GM18505 (cell line): ENCODE results near the gene GSG1.

Source experiments
- ATAC-seq: cut with Tn5 transposase; IDR thresholded peaks from one replicate; pipeline ENCODE4 v1.9.1; 2021; ENCODE audit not compliant: unreplicated experiment
- POLR2A ChIP-seq: IDR thresholded peaks from 4 replicates; pipeline ENCODE4 v1.6.1; 2011; ENCODE audit warnings: borderline replicate concordance; ENCODE audit not compliant: insufficient read depth, insufficient read length; ENCODE audit errors: extremely low read depth

The GSG1 gene

DNA sequence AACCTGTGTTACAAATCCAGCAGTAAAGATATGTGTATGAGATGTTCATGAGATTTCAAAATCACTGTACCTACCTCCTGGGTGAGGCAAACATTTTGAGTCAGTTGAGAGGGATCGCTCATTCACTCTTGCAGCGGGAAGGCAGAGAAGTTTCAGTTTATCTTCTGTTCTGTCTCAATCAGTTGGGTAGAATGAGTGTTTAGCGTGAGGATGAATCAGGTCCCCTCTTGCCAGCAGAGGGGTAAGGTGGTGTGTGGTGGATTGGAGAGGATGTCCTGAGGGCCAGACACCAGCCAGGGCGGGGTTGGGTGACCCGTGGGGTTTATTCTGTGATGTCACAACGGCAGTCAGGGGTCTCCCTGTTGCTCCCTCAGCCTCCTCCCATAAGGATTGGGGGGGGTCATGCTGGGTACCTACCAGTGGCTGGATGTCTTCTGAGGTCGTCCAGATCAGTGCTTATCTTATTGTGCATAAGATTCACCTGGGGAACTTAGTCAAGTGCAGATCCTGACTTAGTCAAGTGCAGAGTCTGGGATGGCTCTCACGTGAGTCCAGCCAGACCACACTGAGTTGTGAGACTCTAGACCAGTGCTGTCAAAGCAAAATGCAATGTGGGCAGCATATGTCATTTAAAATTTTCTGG lies at the start of gene GSG1:
Gene GSG1, minus strand, starts transcription at position 277 of the 643 bp plus-strand sequence. Its CDS starts 155 bp downstream, at position 122.
- no peak for TF ChIP-seq POLR2A
- ATAC-seq = no peak

DNA sequence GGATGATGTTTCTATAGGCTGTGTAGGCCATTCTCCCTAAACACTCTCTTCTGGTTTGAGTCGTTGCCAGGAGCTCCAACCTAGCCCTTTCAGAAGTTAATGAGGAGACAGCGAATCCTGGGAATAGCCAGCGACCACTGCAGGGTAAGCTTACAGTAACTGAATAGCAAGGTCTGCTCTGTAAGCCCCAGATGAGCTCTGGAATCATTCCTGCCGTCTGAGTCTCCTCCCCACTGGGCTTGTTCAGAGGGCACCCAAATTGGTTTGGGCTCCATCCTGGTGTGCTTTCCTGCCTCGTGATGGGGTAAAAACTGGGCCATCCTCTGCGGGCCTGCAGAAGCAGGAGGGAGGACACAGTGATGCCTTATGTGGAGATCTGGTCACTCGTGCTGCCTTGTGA lies 49.7 kb upstream of the GSG1 start:
- ATAC-seq = no peak
- TF ChIP-seq POLR2A = no peak

DNA sequence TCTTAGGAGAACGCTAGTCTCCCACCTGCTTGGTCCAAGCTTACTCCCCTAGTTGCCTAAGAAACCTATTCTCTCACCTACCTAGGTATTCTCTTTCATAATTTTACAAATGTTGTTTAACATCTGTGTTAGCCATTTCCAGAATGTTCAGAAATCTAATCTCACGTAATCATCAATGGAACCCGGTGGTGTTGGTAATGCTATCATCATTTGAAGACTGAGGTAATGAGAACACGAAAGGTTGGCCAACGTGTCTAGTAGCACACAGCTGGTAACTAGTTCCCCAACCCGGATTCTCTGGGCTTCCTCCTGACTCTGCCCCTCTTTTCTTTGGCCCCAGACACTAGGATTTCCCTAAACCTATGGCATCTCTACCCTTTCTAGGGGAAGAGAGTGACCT lies 49.3 kb upstream of the GSG1 start:
- no peak for ATAC-seq
- TF ChIP-seq POLR2A = no peak

DNA sequence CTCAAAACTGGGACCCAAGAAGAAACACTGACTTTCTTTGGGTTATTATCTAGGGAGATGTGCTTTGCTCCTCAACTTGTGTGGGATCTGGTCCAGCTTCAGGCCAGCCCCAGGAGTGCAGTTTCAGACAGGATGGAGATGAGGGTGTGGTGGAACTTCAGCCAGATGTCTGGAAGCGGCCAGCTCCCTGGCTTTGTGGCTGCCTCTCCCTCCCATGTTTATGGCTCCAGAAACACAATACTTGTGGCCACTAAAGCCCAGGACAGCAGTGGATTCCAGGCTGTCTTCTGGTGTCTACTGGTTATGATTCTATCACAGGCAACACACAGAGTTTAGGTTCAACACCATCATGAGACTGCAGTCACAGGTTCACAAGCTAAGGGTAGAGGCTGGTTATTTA lies 48.8 kb upstream of the GSG1 start:
- TF ChIP-seq POLR2A = no peak
- ATAC-seq = no peak

DNA sequence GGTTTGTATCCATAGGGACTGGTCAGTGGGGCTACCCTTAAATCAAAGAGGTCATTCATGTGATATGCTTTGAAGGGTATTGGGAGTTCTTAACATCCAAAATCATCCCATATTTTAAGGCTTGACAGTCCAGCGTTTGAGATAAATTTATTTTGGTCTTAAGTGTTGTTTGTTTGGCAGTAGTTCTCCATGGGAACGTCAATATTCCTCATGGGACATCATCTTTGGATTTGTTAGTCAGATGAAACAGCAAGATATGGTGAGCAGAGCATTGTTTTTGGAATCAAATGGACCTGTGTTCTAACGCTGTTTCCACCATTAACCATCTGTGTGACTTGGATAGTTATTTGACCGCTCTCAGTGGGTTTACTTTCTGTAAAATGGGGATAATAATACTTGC lies 45.9 kb upstream of the GSG1 start:
- no peak for TF ChIP-seq POLR2A
- ATAC-seq = no peak

DNA sequence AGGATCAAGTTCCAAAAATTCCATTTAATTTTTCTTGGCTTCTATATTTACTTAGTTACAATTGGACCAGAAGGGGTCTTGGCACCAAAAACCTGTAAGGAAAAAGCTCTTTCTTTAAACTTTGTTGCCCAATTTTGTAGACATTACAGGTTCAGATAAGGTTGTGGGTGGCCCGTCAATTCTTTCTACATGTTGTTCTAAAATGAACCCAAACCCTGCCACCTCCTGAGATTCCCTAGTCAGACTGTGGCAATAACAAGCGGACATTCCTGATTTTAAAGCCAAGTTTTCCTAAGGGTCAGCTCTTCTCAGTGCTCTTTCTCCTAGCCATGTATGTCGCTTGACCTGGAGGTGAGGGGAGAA lies 45.0 kb upstream of the GSG1 start:
- ATAC-seq = no peak
- no peak for TF ChIP-seq POLR2A

DNA sequence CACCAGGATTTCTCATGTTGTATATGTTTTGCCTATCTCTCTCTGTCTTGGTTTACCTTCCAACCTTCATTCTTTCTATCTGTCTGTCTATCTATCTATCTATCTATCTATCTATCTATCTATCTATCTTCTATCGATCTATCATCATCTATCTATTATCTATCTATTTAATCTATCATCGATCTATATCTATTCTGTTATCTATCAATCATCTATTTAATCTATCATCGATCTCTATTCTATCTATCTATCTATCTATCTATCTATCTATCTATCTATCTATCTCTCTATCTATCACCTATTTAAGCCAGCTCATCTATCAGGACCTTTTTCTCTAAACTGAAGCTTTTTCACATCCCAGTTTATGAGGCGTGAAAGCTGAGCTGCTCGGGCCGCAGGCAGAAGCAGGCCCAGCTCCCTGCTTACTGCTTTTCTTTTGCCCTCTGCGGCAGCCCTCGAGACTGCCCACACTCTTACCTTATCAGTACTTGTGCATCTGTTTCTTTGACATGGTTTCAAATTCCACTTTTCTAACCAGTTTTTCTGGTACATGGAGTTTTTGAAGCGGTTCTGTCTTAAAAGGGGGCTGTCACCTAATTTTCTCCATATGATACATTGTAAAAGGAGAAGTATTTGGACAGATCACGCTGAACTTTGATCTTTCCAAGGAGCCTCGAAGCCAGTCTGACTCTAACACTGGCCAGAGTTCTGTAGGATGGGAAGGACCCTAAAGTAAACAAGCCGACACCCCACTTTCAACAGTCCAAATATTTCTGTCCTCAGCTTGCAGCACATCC lies 44.4 kb upstream of the GSG1 start:
- ATAC-seq = no peak
- no peak for TF ChIP-seq POLR2A

DNA sequence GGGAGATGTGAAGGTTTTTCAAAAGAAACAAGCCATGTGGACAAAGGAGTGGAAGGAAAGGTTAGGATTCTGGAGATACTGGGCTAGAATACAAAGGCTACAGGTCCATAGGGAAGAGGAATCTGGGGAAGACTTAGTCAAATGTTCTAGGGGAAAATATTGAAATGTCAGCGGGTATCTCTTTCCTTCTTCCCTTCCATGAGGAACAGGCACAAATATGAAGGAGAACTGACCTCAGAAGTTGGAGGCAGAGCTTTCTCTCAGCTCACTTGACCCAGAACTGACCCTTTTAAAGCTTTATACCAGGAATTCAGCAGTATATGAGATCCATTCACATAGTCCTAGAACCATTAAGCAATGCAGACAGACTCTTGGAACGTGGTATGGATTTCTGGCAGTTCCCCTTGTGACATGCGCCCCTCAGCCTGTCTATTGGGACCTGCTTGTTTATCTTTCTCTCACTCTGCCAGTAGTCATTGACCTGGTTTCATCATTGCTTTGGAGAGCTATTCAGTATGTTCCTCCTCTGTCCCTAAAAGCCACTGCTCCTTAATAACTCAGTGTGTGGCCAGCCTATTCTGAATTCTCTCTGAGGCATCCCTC lies 43.0 kb upstream of the GSG1 start:
- no peak for TF ChIP-seq POLR2A
- ATAC-seq = no peak

DNA sequence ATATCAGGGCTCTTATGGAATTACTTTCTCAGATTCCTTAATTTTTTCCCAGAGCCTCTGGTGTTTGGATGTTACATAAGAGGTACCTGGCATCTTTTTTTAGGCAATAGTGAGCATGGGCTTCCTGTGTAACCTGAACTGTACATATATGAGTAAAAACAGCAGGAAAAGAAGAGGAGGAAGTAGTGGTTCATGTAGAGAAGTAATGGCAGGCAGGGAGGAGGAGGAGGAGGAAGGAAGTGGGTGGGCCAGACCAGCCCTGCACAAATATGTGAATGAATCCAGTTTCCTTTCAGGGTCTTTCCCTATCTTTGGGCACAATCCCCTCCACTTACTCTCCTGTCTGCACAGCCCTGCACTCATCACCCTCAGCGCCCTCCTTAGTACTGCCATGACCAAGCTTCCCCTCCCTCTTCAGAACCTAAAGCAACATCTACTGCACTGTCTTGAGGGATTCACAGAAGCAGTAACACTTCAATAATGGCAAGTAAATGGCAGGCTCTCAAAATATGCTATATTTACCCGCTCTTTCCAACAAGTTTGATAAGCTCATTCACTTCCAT lies 40.9 kb upstream of the GSG1 start:
- ATAC-seq = no peak
- TF ChIP-seq POLR2A = no peak

DNA sequence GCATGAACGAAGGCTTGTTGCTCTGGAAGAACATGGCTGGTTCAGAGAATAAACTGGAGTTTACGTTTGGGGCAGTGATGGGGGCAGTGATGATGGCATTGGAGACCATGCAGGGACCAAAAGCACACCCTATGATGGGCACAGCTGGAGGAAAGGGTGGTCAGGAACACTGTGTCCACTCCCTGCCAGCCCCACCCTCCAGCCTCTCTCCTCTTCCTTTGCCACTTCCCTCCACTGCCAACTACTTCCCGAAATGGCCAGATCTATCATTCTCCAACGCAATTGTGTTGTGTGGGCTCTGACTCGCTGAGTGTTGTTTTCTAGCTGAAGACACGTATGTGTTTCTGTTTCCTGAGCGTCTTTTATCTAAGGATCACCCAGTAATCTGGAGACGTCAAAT lies 39.3 kb upstream of the GSG1 start:
- no peak for ATAC-seq
- no peak for TF ChIP-seq POLR2A

DNA sequence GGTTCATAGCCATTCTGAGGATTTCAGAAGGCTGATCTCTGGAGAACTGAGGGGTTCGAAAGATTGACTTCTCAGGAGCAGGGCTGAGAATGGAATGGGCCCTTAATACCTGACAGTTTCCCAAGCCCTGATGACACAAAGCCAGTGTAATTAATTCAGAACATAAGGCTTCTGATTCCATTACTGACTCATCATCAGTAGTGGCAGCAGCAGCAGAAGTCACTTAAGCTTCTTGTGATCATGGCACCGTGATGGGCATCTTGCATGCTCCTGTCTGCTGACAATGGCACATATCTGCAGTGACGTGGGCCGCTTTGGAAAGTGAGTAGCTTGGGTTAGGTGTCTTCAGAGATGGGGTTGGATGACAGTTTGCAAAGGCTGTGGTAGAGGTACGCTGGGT lies 38.2 kb upstream of the GSG1 start:
- TF ChIP-seq POLR2A = no peak
- no peak for ATAC-seq

DNA sequence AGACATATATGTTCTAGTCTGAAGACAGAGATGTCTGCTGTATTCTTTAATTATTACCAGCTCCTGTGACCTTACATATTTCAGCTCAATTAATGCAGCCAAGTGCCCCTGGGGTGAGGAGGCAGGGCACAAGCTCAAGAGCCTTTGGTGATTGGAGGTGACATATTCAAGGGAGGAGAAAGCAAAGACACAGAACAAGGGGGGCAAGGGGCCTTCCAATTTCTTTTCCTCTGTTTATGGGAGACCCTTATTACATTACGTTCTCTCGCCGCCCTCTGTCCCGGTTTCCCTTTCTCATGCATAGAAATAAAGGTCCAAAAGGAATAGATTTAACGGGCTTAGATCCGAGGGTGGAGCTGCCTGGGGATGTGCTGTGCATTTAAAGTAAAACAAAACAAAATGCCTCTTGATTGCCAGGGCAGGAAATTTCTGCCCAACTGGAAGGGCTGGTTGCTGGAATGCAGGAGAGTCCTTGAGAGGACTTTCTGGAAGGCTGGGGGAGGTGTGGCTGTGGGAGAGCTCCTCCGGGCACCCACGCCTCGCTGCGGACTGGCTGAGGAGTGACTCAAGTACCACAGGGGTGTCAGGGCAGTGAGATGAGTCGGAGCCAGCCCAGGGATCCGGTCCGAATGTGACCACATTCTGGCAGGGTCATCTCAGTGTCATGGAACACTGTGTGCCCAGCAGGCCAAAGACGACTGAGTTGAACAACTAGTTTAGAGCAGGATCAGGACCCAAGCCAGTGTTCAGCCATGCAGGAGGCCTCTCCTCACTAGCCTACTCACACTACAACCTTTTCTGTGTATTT lies 32.1 kb upstream of the GSG1 start:
- no peak for ATAC-seq
- TF ChIP-seq POLR2A = no peak

DNA sequence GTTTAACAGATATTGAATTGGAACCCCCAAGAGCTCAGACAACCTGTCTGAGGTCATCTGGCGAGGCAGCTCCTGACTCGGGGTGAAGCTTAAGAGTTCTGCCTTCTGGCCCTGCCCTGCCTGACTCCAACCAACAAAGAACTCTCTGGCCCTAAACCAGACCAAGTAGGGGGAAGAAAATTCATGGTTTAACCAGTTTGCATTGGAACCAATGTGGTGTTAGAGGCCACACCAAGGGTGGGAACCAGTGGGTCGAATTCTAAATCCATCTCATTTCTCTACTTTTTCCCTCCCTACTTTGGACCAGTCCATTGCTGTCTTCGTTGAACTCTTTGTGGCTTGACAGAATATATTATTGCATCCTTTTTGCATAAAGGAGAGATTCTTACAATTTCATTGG lies 30.4 kb upstream of the GSG1 start:
- no peak for ATAC-seq
- no peak for TF ChIP-seq POLR2A
